Measurements from ENCODE around the gene LRP10.

DNA sequence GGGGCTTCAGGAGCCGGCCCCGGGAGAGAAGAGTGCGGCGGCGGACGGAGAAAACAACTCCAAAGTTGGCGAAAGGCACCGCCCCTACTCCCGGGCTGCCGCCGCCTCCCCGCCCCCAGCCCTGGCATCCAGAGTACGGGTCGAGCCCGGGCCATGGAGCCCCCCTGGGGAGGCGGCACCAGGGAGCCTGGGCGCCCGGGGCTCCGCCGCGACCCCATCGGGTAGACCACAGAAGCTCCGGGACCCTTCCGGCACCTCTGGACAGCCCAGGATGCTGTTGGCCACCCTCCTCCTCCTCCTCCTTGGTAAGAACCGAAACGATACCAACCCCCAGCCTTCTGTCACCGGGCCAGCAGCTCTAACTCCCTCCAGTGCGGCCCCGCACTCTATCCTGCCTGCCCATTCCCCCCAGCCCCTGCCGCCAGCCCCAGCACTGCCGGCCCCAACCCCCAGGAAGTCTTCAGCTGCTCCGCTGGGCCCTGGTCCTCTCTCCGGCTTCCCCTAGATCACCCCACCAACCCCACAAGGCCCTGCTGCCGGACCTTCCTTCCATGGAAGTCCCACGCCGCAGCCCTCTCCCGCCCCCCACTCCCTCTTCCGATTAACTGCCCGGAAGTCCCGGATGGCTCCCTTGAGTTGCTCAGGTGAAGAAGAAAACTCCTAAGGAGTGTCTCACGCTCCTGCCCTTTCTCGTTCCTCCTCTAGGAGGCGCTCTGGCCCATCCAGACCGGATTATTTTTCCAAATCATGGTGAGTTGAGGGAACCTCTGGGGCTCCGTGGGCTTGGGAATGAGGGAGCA, 693 bp downstream of the LRP10 start:
- TF ChIP-seq EZH2phosphoT487 (conservative IDR thresholded peaks at IDR 0.05; ENCODE audit: low read length) = no peak
- TF ChIP-seq, protein P1, sequence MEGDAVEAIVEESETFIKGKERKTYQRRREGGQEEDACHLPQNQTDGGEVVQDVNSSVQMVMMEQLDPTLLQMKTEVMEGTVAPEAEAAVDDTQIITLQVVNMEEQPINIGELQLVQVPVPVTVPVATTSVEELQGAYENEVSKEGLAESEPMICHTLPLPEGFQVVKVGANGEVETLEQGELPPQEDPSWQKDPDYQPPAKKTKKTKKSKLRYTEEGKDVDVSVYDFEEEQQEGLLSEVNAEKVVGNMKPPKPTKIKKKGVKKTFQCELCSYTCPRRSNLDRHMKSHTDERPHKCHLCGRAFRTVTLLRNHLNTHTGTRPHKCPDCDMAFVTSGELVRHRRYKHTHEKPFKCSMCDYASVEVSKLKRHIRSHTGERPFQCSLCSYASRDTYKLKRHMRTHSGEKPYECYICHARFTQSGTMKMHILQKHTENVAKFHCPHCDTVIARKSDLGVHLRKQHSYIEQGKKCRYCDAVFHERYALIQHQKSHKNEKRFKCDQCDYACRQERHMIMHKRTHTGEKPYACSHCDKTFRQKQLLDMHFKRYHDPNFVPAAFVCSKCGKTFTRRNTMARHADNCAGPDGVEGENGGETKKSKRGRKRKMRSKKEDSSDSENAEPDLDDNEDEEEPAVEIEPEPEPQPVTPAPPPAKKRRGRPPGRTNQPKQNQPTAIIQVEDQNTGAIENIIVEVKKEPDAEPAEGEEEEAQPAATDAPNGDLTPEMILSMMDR (IDR thresholded peaks at IDR 0.05; ENCODE audit: insufficient read depth, low read length, poor library complexity, severe bottlenecking) = peak; percentile 99
